ENCODE data around the gene PTPN4. TPM values are rescaled to one million over a fixed set of nuclear protein-coding genes. Genes with fewer than 3 reads are reported as not detected.
A peak's percentile ranks its signal among the peaks of the same experiment; 100 is the strongest.

Gene PTPN4
- total and polyA plus RNA-seq, 11 donors, result 3.6 to 49.0 (median 43.0) TPM

DNA sequence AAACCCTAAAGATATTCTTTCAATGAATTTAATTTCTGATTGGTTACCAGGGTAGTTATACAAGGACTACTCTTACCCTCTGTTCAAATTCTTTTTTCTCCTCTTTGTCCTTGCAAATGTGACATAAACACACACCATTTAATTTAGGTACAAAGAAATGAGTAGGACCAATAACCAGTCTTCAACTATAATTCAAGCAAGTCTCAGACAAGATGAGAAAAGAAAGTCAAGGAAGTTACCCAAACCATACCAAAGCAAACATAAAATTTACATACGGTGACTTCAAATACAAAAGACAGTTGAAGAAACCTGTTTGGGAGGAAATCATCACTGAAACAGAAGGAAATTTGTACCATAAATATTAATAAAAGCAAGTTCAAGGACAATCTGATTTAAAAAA lies 162.1 kb downstream of the PTPN4 start:
- no peaks in the 10 kb centered on the region for H3K27me3 ChIP-seq
- no peak overlapping the region for H3K4me3 ChIP-seq
- intact Hi-C loops (cut with DNase I), result no loop called here
- H3K27ac ChIP-seq, result no peak overlapping the region
- H3K9me3 ChIP-seq, result no peaks in the 10 kb centered on the region
- TF ChIP-seq POLR2A (IDR thresholded peaks at IDR 0.05), result no peak
- TF ChIP-seq CTCF (IDR thresholded peaks at IDR 0.05), result no peak
- DNase-seq (no peak), ATAC-seq (no peak)
- peaks cover 0 to 5% (median 0%) of the 10 kb centered on the region in 9 donors for H3K36me3 ChIP-seq
- 93 to 100% (median 97%) methylated on average over 1 of the region's 1 CpG for WGBS, 4 donors
- H3K4me1 ChIP-seq, result no peaks in the 10 kb centered on the region

DNA sequence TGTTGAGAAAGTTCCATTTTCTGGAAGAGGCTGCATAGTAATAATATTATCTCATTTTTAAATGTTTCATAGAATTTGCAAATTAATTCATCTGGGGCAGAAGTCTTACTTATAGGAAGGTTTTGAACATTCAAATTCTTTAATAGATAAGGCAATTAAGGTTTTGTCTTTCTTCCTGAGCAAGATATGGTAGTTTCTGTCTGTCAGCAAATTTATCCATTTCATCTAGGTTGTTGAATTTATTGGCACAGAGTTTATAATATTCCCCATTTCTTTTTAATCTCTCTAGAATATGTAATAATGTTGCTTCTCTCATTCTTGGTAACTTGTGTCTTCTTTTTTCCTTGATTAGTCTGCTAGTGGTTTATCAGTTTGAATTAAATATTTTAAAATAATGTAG lies 163.0 kb downstream of the PTPN4 start:
- intact Hi-C loops (cut with DNase I), result no loop called here
- Histone ChIP-seq H3K27ac (no peak overlapping the region), H3K9me3 (no peaks in the 10 kb centered on the region), H3K4me3 (no peak overlapping the region), H3K36me3 (peaks cover 0 to 3% (median 0%) of the 10 kb centered on the region in 9 donors), H3K27me3 (no peaks in the 10 kb centered on the region), H3K4me1 (no peaks in the 10 kb centered on the region)
- no peak for TF ChIP-seq POLR2A (IDR thresholded peaks at IDR 0.05)
- DNase-seq, result no peak
- no peak for ATAC-seq

DNA sequence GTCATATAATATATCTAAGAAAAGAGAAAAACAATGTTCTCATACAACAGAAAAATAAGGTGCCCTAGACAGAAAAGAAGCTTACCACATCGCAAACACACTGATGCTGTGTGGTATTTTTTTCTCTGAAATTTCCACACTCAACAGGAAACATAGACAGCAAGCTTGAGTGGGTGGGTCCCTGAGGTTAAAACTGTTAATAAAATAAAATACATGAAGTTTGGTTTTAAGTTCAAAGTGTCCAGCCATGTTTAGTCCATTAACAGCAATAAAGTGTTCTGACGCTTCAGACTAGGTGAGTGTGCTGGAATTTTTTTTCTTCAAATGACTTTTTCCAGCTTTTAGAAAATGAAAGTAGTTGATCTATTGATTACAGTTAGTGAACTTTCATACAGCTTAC lies 169.8 kb downstream of the PTPN4 start:
- Histone ChIP-seq H3K4me1 (no peaks in the 10 kb centered on the region), H3K36me3 (peaks cover 0 to 24% (median 13%) of the 10 kb centered on the region in 9 donors), H3K4me3 (peak overlapping the region in 1 of 12 donors; percentile 34), H3K9me3 (no peaks in the 10 kb centered on the region), H3K27me3 (no peaks in the 10 kb centered on the region), H3K27ac (peak overlapping the region in 1 of 12 donors; percentile 72)
- WGBS, 4 donors, result 82 to 86% (median 84%) methylated on average over 2 of the region's 2 CpGs
- intact Hi-C loops (cut with DNase I), result no loop called here
- DNase-seq, result no peak
- peak in 1 of 4 donors; percentile 18 for ATAC-seq
- TF ChIP-seq CTCF (IDR thresholded peaks at IDR 0.05) (no peak), POLR2A (IDR thresholded peaks at IDR 0.05) (no peak)

GRCh38 chr2:119932809-119933208 lies 173.1 kb downstream of the PTPN4 start:
- WGBS, 4 donors, result 93 to 98% (median 96%) methylated on average over 2 of the region's 2 CpGs
- no peak for TF ChIP-seq CTCF (IDR thresholded peaks at IDR 0.05)
- no peak for TF ChIP-seq POLR2A (IDR thresholded peaks at IDR 0.05)
- no peaks in the 10 kb centered on the region for H3K9me3 ChIP-seq
- H3K4me3 ChIP-seq, result no peak overlapping the region
- no peak overlapping the region for H3K27ac ChIP-seq
- H3K27me3 ChIP-seq, result no peaks in the 10 kb centered on the region
- ATAC-seq (no peak), DNase-seq (no peak)
- no peaks in the 10 kb centered on the region for H3K4me1 ChIP-seq
- intact Hi-C loops (cut with DNase I), result no loop called here
- H3K36me3 ChIP-seq, result peaks cover 0 to 57% (median 23%) of the 10 kb centered on the region in 9 donors

- Histone ChIP-seq H3K27me3 (no peaks in the 10 kb centered on the region), H3K4me1 (peaks cover 0 to 3% (median 0%) of the 10 kb centered on the region in 12 donors), H3K27ac (no peak overlapping the region), H3K4me3 (no peak overlapping the region), H3K36me3 (peaks cover 0 to 57% (median 23%) of the 10 kb centered on the region in 9 donors), H3K9me3 (no peaks in the 10 kb centered on the region)
- no peak for ATAC-seq
- no peak for DNase-seq
- intact Hi-C loops (cut with DNase I), result no loop called here
- TF ChIP-seq POLR2A (IDR thresholded peaks at IDR 0.05), result no peak
- TF ChIP-seq CTCF (IDR thresholded peaks at IDR 0.05), result no peak
These were observed 174.6 kb downstream of the PTPN4 start for GRCh38 chr2:119934319-119934718.
